Thyroid gland (tissue), 4 donors: ENCODE measurements around the gene ZNF22. TPM values are rescaled to one million over a fixed set of nuclear protein-coding genes. Genes with fewer than 3 reads are reported as not detected.

Experiments
- DNase-seq, 2 donors: peaks; one replicate each; pipeline ENCODE4 v3.0.0-alpha.2; 2019
- H3K27ac ChIP-seq, 3 donors: fragments of 200-600 bp; sonication (generic); 1 replicate in 2 of 3; 2 replicates in 1 of 3; pipeline ENCODE4 v1.5.1; 2016 to 2019; ENCODE audit warnings: mild to moderate bottlenecking in 1 of 3, moderate library complexity in 1 of 3
- H3K27me3 ChIP-seq: fragments of 200-600 bp; sonication (generic); one replicate; pipeline ENCODE4 v1.5.1; 2019
- H3K36me3 ChIP-seq, 2 donors: fragments of 200-600 bp; sonication (generic); one replicate each; pipeline ENCODE4 v1.5.1; 2016 to 2019
- H3K4me1 ChIP-seq, 2 donors: fragments of 200-600 bp; sonication (generic); one replicate each; pipeline ENCODE4 v1.5.1; 2017 to 2019
- H3K4me3 ChIP-seq, 3 donors: fragments of 200-600 bp; sonication (generic); replicated peaks in 1 of 3; 1 replicate in 2 of 3; 2 replicates in 1 of 3; pipeline ENCODE4 v1.5.1; 2016; ENCODE audit warnings: mild to moderate bottlenecking in 1 of 3
- H3K9me3 ChIP-seq: fragments of 200-600 bp; sonication (generic); one replicate; pipeline ENCODE4 v1.5.1; 2017
- CTCF ChIP-seq, 6 experiments: fragments of 200-600 bp in 3 of 6; fragments of 450-650 bp in 3 of 6; sonication (generic) in 3 of 6; IDR thresholded peaks; one replicate each; pipeline ENCODE4 v1.5.1; 2016 to 2019; ENCODE audit warnings: antibody characterized with exemption in 6 of 6, mild to moderate bottlenecking in 2 of 6, inconsistent platforms in 1 of 6, moderate library complexity in 1 of 6
- POLR2A ChIP-seq, 2 donors: fragments of 450-650 bp; IDR thresholded peaks; one replicate each; pipeline ENCODE4 v1.6.1; 2017; ENCODE audit warnings: antibody characterized with exemption in 2 of 2, mild to moderate bottlenecking in 2 of 2, moderate library complexity in 1 of 2
- WGBS, 2 donors: methylation state at CpG; one replicate each; pipeline ENCODE4 v1.1.5; 2017; 5-methylcytosine and 5-hydroxymethylcytosine counted together
- intact Hi-C: fragments of 100-400 bp; cut with DNase I; formaldehyde crosslinking; loops from one replicate; pipeline ENCODE4 v1.15.1; 2023
- total RNA-seq, 4 donors: library from RNA; depleted of rRNA; stranded (reverse); fragments of >200 nt; gene quantifications; one replicate each; pipeline ENCODE4 v1.2.3, GENCODE V29; 2016

ZNF22 gene
- 10 to 100 TPM; 28.5 to 40.3 (median 33.1) TPM for total RNA-seq

GRCh38 chr10:45000752-45001380 lies at the start of gene ZNF22:
Gene ZNF22, plus strand, starts transcription at chr10:45000923. Its CDS starts 2,446 bp downstream, at chr10:45003369.
- Histone ChIP-seq H3K4me1 (peaks cover 32 to 52% of the 10 kb centered on the region in 2 donors), H3K9me3 (no peaks in the 10 kb centered on the region), H3K36me3 (peaks cover 7 to 12% of the 10 kb centered on the region in 2 donors), H3K27ac (peak within 1 kb of the TSS; percentile 92 to 97 (median 94)), H3K27me3 (no peaks in the 10 kb centered on the region), H3K4me3 (peak within 1 kb of the TSS; percentile 8 to 53 (median 52))
- WGBS, 2 donors = 1 to 2% methylated on average over 20 to 29 of the region's 79 CpGs
- TF ChIP-seq POLR2A (IDR thresholded peaks at IDR 0.05) = peak in 1 of 2 donors; percentile 60
- peak in 2 of 6 experiments; percentile 11 to 14 for TF ChIP-seq CTCF (IDR thresholded peaks at IDR 0.05)
- peak; percentile 58 to 64 for DNase-seq
- intact Hi-C loops = loop anchor here (10.0 kb wide), 1 partner anchor 234 kb away; no protein-coding TSS in a partner anchor

- H3K36me3 ChIP-seq = no peaks in the 10 kb centered on the region
- no peak overlapping the region for H3K4me3 ChIP-seq
- H3K9me3 ChIP-seq = no peaks in the 10 kb centered on the region
- no peak for TF ChIP-seq CTCF (IDR thresholded peaks at IDR 0.05)
- no peak for TF ChIP-seq POLR2A (IDR thresholded peaks at IDR 0.05)
- no peaks in the 10 kb centered on the region for H3K27me3 ChIP-seq
- intact Hi-C loops = no loop called here
- 83 to 84% methylated on average over 7 of the region's 7 CpGs for WGBS, 2 donors
- DNase-seq = peak in 1 of 2 donors; percentile 57
- peaks cover 10 to 39% of the 10 kb centered on the region in 2 donors for H3K4me1 ChIP-seq
- H3K27ac ChIP-seq = no peak overlapping the region
Observed at GRCh38 chr10:44951576-44952226, 49.0 kb upstream of the ZNF22 start.

- Histone ChIP-seq H3K36me3 (no peaks in the 10 kb centered on the region), H3K4me1 (peaks cover 5 to 34% of the 10 kb centered on the region in 2 donors), H3K9me3 (no peaks in the 10 kb centered on the region), H3K27ac (no peak overlapping the region), H3K4me3 (no peak overlapping the region), H3K27me3 (no peaks in the 10 kb centered on the region)
- no peak for TF ChIP-seq CTCF (IDR thresholded peaks at IDR 0.05)
- no peak for TF ChIP-seq POLR2A (IDR thresholded peaks at IDR 0.05)
- intact Hi-C loops = no loop called here
- DNase-seq = no peak
- 61 to 63% methylated on average over 2 of the region's 2 CpGs for WGBS, 2 donors
Observed at GRCh38 chr10:44952779-44953231, 47.9 kb upstream of the ZNF22 start.

- TF ChIP-seq CTCF (IDR thresholded peaks at IDR 0.05) (no peak), POLR2A (IDR thresholded peaks at IDR 0.05) (no peak)
- no peaks in the 10 kb centered on the region for H3K9me3 ChIP-seq
- no peaks in the 10 kb centered on the region for H3K27me3 ChIP-seq
- H3K4me3 ChIP-seq = no peak overlapping the region
- no peak overlapping the region for H3K27ac ChIP-seq
- DNase-seq = no peak
- no peaks in the 10 kb centered on the region for H3K36me3 ChIP-seq
- H3K4me1 ChIP-seq = peaks cover 12 to 32% of the 10 kb centered on the region in 2 donors
- intact Hi-C loops = no loop called here
Observed at GRCh38 chr10:44954042-44954441, 46.7 kb upstream of the ZNF22 start.

GRCh38 chr10:44954962-44955361 lies 45.8 kb upstream of the ZNF22 start:
- Histone ChIP-seq H3K27ac (no peak overlapping the region), H3K27me3 (no peaks in the 10 kb centered on the region), H3K4me3 (no peak overlapping the region), H3K9me3 (no peaks in the 10 kb centered on the region), H3K36me3 (no peaks in the 10 kb centered on the region), H3K4me1 (peaks cover 12 to 23% of the 10 kb centered on the region in 2 donors)
- DNase-seq = no peak
- intact Hi-C loops = no loop called here
- TF ChIP-seq POLR2A (IDR thresholded peaks at IDR 0.05) (no peak), CTCF (IDR thresholded peaks at IDR 0.05) (no peak)
